ENCODE data around the gene C12orf42.

The C12orf42 gene

DNA sequence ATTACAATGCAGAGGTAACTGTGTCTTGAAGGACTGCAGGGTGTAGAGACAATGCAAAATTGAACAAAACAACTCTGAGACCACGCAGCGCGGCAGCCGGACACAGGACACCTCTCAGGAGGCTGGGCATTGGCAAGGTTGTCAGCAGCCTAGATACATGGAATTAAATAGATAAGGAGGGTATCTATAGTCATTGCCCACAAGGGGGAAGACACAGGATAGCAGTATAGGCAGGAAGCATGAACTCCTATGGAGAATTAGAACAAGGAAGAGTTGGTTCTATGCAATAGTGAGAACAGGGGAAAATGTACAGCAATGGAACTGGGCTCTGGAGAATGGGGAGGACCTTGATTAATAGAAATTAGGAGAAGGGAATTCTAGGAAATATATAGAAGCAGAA, 164.1 kb downstream of the C12orf42 start:
- ATAC-seq (replicated peaks) (no peak), DNase-seq (no peak)
- H3K4me1 Mint-ChIP-seq (ENCODE audit: low read depth in 2 of 2), result no peaks in the 10 kb centered on the region
- no peaks in the 10 kb centered on the region for H3K27me3 Mint-ChIP-seq
- H3K36me3 Mint-ChIP-seq (ENCODE audit: insufficient read depth), result peaks cover 2% of the 10 kb centered on the region
- H3K4me3 Mint-ChIP-seq, result no peak overlapping the region
- H3K27ac Mint-ChIP-seq, result no peak overlapping the region
- no peaks in the 10 kb centered on the region for H3K9me3 Mint-ChIP-seq

DNA sequence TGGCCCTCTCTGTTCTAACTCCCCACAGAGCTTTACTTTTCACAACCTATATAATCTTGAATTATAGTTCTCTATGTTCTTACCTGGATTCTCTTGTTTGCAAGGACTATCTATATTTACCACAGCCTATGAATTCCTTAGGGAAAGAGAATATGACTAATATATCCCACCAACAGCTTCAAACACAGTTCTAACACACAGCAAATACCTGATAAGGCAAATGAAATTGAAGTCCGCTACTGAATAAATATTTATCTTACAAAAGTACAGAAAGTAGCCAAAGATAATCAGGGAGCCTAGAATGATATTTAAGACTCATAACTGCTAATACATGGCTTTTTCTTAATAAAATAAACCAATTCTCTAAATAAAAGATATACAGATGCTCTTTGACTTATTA, 165.1 kb downstream of the C12orf42 start:
- no peak overlapping the region for H3K4me3 Mint-ChIP-seq
- DNase-seq, result no peak
- no peaks in the 10 kb centered on the region for H3K27me3 Mint-ChIP-seq
- H3K36me3 Mint-ChIP-seq (ENCODE audit: insufficient read depth), result peaks cover 2% of the 10 kb centered on the region
- H3K4me1 Mint-ChIP-seq (ENCODE audit: low read depth in 2 of 2), result no peaks in the 10 kb centered on the region
- no peaks in the 10 kb centered on the region for H3K9me3 Mint-ChIP-seq
- no peak overlapping the region for H3K27ac Mint-ChIP-seq
- no peak for ATAC-seq (replicated peaks)

DNA sequence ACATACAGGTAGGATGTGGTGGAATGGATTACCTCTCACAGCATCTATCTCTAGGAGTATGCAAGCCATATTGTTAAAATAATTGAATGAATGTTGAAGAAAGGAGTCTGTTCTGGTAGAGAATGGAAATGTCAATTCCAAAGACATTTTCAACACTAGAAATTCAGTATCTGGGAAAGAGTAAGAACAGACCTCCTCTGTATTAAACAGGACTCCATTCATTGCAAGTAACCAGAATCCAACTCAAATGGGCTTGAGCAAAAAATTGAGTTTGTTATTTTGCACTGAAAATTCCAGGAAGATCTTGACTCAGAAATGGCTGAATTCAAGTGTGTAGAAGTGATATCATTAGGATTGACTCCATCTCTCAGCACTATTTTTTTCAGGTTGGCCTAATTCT, 168.1 kb downstream of the C12orf42 start:
- DNase-seq (no peak), ATAC-seq (replicated peaks) (no peak)
- Mint-ChIP-seq H3K9me3 (no peaks in the 10 kb centered on the region), H3K4me3 (no peak overlapping the region), H3K4me1 (ENCODE audit: low read depth in 2 of 2) (no peaks in the 10 kb centered on the region), H3K27ac (no peak overlapping the region), H3K36me3 (ENCODE audit: insufficient read depth) (no peaks in the 10 kb centered on the region), H3K27me3 (no peaks in the 10 kb centered on the region)

DNA sequence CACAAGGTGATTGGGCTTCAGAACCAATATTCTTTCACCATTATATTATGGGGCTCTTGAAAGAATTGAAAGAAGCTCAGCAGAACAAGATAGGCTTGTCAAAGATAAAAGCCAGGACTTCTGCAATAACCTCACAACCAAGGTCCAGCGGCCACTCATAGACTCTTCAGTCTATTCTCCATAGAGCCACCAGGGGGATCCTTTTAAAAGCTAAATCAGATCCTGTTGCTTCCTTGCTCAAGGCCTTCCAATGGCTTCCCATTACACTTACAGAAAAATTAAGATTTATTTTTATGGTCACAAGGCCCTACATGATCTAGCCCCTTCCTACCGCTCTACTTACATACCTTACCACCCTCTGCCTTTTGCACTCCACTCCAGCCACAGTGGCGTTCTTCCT, 169.6 kb downstream of the C12orf42 start:
- H3K27me3 Mint-ChIP-seq, result no peaks in the 10 kb centered on the region
- no peak overlapping the region for H3K27ac Mint-ChIP-seq
- H3K9me3 Mint-ChIP-seq, result no peaks in the 10 kb centered on the region
- H3K4me3 Mint-ChIP-seq, result no peak overlapping the region
- DNase-seq (no peak), ATAC-seq (replicated peaks) (no peak)
- H3K4me1 Mint-ChIP-seq (ENCODE audit: low read depth in 2 of 2), result no peaks in the 10 kb centered on the region
- no peaks in the 10 kb centered on the region for H3K36me3 Mint-ChIP-seq (ENCODE audit: insufficient read depth)

DNA sequence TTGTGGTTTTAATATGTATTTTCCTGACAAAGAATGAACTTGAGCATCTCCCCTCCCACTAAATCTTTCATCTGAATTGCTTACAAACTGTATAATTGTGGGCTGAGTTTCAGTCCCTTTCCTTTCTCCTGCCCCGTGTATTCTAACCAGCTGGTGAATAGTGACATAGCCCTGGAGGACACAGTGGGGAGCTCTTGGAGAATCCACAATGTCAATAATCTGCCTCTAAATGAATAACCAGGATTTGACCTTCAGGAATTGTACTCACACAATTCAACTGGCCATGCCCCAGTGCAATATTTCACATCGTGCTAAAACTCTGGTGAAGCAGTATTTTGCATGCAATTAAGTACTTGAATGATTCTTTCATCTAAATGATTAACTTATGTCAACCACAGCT, 177.2 kb downstream of the C12orf42 start:
- Mint-ChIP-seq H3K9me3 (peaks cover 0 to 2% of the 10 kb centered on the region in 2 donors), H3K4me1 (ENCODE audit: low read depth in 2 of 2) (peaks cover 0 to 5% of the 10 kb centered on the region in 2 donors), H3K36me3 (ENCODE audit: insufficient read depth) (no peaks in the 10 kb centered on the region), H3K27ac (no peak overlapping the region), H3K4me3 (no peak overlapping the region), H3K27me3 (no peaks in the 10 kb centered on the region)
- ATAC-seq (replicated peaks), result no peak
- DNase-seq, result no peak

DNA sequence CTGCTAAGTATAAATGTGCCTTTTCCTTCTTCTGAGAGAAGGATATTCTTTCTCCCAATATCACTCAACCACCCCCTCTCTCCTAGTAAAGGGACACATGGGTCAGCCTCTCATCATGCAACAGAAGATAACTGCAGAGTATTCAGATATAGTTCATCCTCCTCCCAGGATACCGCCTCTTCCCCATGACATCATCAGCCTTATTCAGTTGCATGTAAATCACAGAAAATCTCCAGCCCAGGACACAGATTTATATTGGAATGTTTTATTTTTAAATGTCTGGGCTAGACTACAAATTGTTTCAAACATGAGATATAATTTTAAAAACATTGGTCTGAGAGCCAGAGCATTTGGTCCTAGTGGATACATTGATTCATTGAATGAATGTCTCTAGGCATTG, 178.5 kb downstream of the C12orf42 start:
- Mint-ChIP-seq H3K36me3 (ENCODE audit: insufficient read depth) (no peaks in the 10 kb centered on the region), H3K9me3 (peaks cover 0 to 2% of the 10 kb centered on the region in 2 donors), H3K4me3 (no peak overlapping the region), H3K27ac (no peak overlapping the region), H3K27me3 (no peaks in the 10 kb centered on the region), H3K4me1 (ENCODE audit: low read depth in 2 of 2) (peaks cover 0 to 6% of the 10 kb centered on the region in 2 donors)
- DNase-seq (no peak), ATAC-seq (replicated peaks) (no peak)

DNA sequence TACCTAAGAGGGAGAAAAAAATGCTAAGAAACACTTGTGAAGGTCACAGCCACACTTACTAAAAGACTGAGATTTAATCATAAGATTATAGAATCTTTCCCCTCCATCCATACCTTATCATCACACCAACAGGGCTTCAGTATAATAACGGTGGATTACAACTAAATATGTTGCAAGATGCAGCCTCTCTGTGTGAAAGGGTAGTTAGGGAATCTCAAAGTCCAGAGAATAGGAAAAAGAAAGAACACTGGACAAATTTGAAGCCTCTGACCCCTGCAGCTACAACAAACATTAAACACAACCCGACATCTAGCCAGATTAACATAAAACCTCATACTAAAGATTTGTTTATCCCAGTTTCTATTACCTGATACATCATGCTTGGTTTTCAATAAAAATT, 181.0 kb downstream of the C12orf42 start:
- ATAC-seq (replicated peaks) (no peak), DNase-seq (no peak)
- Mint-ChIP-seq H3K27me3 (no peaks in the 10 kb centered on the region), H3K4me3 (no peak overlapping the region), H3K4me1 (ENCODE audit: low read depth in 2 of 2) (peaks cover 0 to 6% of the 10 kb centered on the region in 2 donors), H3K36me3 (ENCODE audit: insufficient read depth) (no peaks in the 10 kb centered on the region), H3K27ac (no peak overlapping the region), H3K9me3 (peaks cover 0 to 2% of the 10 kb centered on the region in 2 donors)

DNA sequence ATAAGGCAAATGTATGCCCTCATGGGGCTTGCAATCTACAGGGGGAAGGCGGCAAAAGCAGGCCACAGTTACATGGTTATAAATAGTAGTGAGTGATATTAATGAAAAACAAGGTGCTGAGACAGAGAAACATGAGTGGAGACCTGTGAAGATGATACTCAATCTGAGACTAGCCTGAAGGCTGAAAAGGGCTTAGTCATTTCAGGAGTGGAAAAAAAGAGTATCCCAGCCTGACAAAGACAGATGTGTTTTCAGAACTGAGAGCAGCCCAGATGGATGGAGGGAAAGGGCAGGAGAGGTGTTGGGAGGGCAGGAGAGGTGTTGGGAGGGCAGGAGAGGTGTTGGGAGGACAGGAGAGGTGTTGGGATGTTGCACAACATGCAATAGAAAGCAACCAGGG, 181.9 kb downstream of the C12orf42 start:
- Mint-ChIP-seq H3K27ac (no peak overlapping the region), H3K9me3 (peaks cover 0 to 2% of the 10 kb centered on the region in 2 donors), H3K4me3 (no peak overlapping the region), H3K27me3 (no peaks in the 10 kb centered on the region), H3K36me3 (ENCODE audit: insufficient read depth) (no peaks in the 10 kb centered on the region), H3K4me1 (ENCODE audit: low read depth in 2 of 2) (peaks cover 0 to 6% of the 10 kb centered on the region in 2 donors)
- no peak for DNase-seq
- no peak for ATAC-seq (replicated peaks)

DNA sequence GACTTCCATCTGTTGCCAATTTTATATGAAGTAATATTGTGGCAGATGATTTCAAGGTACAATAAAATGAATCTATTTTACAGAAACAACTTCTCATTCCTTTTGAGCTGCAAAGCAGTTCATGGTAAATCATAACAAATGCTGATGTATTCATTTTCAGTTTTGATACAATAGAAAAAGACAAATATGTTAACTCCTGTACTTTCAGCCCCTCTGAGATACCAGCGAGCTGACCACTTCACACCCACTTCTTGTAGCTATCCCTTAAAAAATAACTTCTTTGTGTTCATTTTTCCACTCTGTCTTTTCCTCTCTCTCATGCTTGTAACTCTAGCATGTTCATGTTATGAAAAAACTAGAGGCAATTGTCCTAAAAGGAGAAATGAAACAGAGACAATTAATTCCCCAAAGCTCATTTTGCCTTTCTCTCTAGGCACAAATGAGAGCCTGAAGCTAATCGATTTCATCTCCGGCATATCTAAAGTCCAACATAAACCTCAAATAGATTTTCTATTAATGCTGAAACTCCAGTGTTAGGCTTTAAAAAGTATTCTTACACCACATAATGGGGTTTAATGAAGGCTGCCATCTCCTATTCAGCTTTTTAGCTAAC, 182.9 kb downstream of the C12orf42 start:
- Mint-ChIP-seq H3K27me3 (no peaks in the 10 kb centered on the region), H3K27ac (no peak overlapping the region), H3K4me3 (no peak overlapping the region), H3K9me3 (peaks cover 0 to 2% of the 10 kb centered on the region in 2 donors), H3K4me1 (ENCODE audit: low read depth in 2 of 2) (peaks cover 0 to 6% of the 10 kb centered on the region in 2 donors), H3K36me3 (ENCODE audit: insufficient read depth) (no peaks in the 10 kb centered on the region)
- no peak for DNase-seq
- ATAC-seq (replicated peaks), result no peak

DNA sequence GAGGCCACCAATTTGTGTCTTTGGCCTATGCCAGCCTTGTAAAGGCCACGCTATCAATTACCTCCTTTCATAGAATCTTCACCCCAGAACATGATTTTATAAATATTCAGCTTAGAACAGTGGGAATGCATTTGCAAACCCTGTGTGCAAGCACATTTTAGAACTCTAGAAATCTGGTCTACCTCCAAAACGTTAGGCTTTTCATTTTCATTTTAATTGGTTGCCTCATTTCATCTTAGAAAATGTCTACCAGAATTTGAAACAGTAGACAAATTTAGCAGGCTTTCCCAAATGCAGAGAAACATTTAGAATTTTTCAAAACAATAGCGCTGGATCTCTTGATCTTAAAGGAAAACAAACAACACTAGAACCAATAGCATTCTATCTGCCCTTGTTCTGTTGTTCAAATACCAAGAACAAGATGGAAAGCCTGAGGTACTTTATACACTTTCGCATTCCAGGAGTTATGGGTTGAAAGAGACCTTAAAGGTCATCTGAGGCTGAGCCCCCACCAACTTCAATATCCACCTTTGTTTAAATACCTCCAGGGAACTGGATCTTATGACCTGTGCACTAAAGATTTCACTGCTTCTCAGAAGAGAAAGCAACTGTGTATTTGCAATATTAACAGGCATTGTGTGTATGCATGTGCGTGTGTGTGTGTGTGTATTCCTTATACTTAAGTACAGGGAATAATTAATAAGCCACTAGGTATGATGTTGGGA, 185.1 kb downstream of the C12orf42 start:
- Mint-ChIP-seq H3K27ac (no peak overlapping the region), H3K4me1 (ENCODE audit: low read depth in 2 of 2) (peaks cover 0 to 6% of the 10 kb centered on the region in 2 donors), H3K27me3 (no peaks in the 10 kb centered on the region), H3K36me3 (ENCODE audit: insufficient read depth) (no peaks in the 10 kb centered on the region), H3K9me3 (no peaks in the 10 kb centered on the region), H3K4me3 (no peak overlapping the region)
- no peak for ATAC-seq (replicated peaks)
- DNase-seq, result no peak

DNA sequence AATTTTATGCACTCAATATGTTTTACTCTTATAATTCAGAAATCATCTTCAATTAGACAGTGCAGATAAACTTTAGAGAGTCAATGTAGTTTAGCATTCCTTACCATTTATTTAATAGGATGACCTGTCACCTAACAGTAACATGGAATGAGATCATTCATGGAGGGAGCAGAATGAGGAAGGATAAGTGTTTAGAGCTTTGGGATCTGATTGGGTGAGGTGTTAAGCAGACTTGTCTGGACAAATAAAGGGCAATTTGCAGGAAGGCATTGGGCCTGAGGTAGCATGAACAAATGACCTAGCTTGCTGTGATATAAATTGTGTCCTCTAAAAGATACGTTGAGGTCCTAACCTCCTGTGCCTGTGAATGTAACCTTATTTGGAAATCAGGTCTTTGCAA, 187.4 kb downstream of the C12orf42 start:
- H3K36me3 Mint-ChIP-seq (ENCODE audit: insufficient read depth), result no peaks in the 10 kb centered on the region
- H3K9me3 Mint-ChIP-seq, result no peaks in the 10 kb centered on the region
- H3K27me3 Mint-ChIP-seq, result no peaks in the 10 kb centered on the region
- H3K4me3 Mint-ChIP-seq, result no peak overlapping the region
- no peak overlapping the region for H3K27ac Mint-ChIP-seq
- DNase-seq (no peak), ATAC-seq (replicated peaks) (no peak)
- no peaks in the 10 kb centered on the region for H3K4me1 Mint-ChIP-seq (ENCODE audit: low read depth in 2 of 2)

DNA sequence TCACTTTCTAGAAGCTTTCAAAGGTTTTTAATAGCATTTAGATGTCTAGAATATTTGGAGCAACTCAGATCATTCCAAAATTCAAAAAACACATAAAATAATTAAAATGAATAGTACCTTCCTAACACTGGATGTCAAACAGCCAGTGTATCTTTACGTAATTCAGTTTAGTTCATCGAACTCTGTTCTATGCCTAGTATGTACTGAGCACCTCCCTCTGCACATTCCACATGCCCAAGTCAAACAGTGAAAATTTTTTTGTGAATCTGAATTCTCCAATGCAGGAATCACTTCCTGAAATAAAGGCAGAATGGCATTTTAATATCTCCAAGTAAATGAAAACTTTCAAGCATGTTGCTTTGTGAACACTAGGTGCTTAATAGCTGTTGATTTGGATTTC, 192.3 kb downstream of the C12orf42 start:
- Mint-ChIP-seq H3K4me3 (no peak overlapping the region), H3K4me1 (ENCODE audit: low read depth in 2 of 2) (no peaks in the 10 kb centered on the region), H3K36me3 (ENCODE audit: insufficient read depth) (peaks cover 6% of the 10 kb centered on the region), H3K27me3 (no peaks in the 10 kb centered on the region), H3K27ac (no peak overlapping the region), H3K9me3 (peaks cover 0 to 1% of the 10 kb centered on the region in 2 donors)
- DNase-seq, result no peak
- ATAC-seq (replicated peaks), result no peak

DNA sequence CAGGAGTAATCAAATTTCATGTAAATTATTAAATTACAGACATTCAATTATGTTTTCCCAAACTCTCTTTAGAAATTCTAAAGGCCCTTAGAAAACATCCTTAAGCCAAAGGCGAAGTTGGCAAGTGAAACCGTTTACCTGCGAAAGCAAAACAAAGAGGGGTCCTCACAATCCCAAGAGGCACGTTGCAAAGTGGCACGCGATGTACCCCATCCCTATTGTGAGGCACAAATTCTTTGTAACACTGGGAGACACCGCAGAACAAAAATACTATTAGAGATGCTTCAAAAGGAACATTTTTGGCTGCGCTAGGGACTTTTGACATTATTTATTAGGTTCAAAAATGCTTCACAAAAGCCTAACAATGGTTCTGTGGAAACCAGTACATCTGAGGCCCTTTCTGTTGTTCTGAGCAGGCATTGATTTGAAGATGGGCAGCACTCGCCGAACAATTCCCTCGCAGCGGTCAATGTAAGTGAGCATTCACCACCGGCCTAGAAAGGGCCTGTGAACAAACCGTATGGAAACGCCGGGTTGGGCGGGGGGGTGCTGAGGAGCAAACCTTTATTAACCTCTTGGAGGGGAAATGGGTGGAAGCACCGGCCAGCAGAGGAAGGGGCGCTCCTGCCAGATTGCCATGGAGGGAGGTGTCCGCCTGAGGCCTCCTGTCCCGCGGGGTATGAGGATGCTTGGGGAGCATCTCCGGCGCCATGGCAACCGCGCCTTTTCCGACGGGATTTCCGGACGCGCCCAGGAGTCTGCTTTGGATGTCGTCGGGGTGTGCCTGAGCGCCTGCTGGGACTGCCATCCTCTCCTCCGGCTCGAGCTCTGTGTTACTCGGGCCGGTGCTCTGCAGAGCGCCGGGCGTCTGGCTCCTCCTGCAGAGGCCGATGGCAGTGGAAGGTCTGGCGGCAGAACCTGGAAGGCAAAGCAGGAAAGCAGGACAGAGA, 193.9 kb downstream of the C12orf42 start:
- no peaks in the 10 kb centered on the region for H3K4me1 Mint-ChIP-seq (ENCODE audit: low read depth in 2 of 2)
- H3K9me3 Mint-ChIP-seq, result peaks cover 0 to 1% of the 10 kb centered on the region in 2 donors
- no peak overlapping the region for H3K27ac Mint-ChIP-seq
- no peaks in the 10 kb centered on the region for H3K27me3 Mint-ChIP-seq
- ATAC-seq (replicated peaks), result no peak
- H3K4me3 Mint-ChIP-seq, result no peak overlapping the region
- no peak for DNase-seq
- peaks cover 6% of the 10 kb centered on the region for H3K36me3 Mint-ChIP-seq (ENCODE audit: insufficient read depth)
